B cell (primary cell): ENCODE results near the gene NPNT. TPM values are rescaled to one million over a fixed set of nuclear protein-coding genes. Genes with fewer than 3 reads are reported as not detected.

Source experiments
- ATAC-seq: fragments of 200-7000 bp; cut with Tn5 transposase; one replicate; pipeline ENCODE4 v1.10.0; 2021; ENCODE audit warnings: low read depth, mild to moderate bottlenecking, moderate number of reproducible peaks, moderate library complexity
- CTCF ChIA-PET: fragments of 350-600 bp; sonication (Branson Sonifier 250); formaldehyde crosslinking; loops from one replicate; lab custom pipeline; 2021; ENCODE audit warnings: antibody characterized with exemption, inconsistent platforms; lab: Charles Lee
- POLR2A ChIA-PET: fragments of 350-600 bp; sonication (Branson Sonifier 250); formaldehyde crosslinking; loops from one replicate; lab custom pipeline; 2021; ENCODE audit warnings: antibody characterized with exemption; lab: Charles Lee
- DNase-seq: peaks from one replicate; pipeline ENCODE4 v3.0.0; 2013
- H2AFZ ChIP-seq: 2 replicates; pipeline ENCODE4 v1.6.1; 2012; ENCODE audit warnings: mild to moderate bottlenecking, low read depth, low read length; ENCODE audit not compliant: insufficient read depth, poor library complexity, severe bottlenecking
- H3K27ac ChIP-seq, 2 donors: 1 replicate in 1 of 2; 2 replicates in 1 of 2; pipeline ENCODE4 v1.5.1; 2012 to 2013; ENCODE audit warnings: low read length in 2 of 2, mild to moderate bottlenecking in 2 of 2, moderate library complexity in 1 of 2
- H3K27me3 ChIP-seq, 4 experiments: fragments of 200-600 bp in 1 of 4; sonication (generic) in 1 of 4; replicated peaks in 1 of 4; 1 replicate in 2 of 4; 2 replicates in 2 of 4; pipeline versions ENCODE4 v1.6.1 to v1.7.0; 2013 to 2016; ENCODE audit warnings: low read length in 3 of 4, mild to moderate bottlenecking in 2 of 4, mixed read lengths in 1 of 4, moderate library complexity in 1 of 4; ENCODE audit not compliant: insufficient read depth in 4 of 4, control insufficient read depth in 3 of 4; ENCODE audit errors: control extremely low read depth in 1 of 4
- H3K36me3 ChIP-seq, 2 experiments: replicated peaks in 1 of 2; 1 replicate in 1 of 2; 2 replicates in 1 of 2; pipeline versions ENCODE4 v1.6.1 to v1.7.1; 2013; ENCODE audit warnings: low read length in 1 of 2; ENCODE audit not compliant: insufficient read depth in 2 of 2, control insufficient read depth in 1 of 2; ENCODE audit errors: control extremely low read depth in 1 of 2, extremely low read depth in 1 of 2
- H3K4me1 ChIP-seq, 2 donors: fragments of 200-600 bp in 1 of 2; sonication (generic) in 1 of 2; 1 replicate in 1 of 2; 2 replicates in 1 of 2; pipeline versions ENCODE4 v1.5.1 to v1.6.1; 2013 to 2017; ENCODE audit warnings: low read length in 2 of 2; ENCODE audit not compliant: control insufficient read depth in 2 of 2, insufficient read depth in 2 of 2
- H3K4me2 ChIP-seq: replicated peaks from 2 replicates; pipeline ENCODE3; 2012; ENCODE audit warnings: mild to moderate bottlenecking, low read depth, low read length; ENCODE audit not compliant: poor library complexity, severe bottlenecking
- H3K4me3 ChIP-seq, 5 experiments: fragments of 200-600 bp in 1 of 5; sonication (generic) in 1 of 5; 1 replicate in 3 of 5; 2 replicates in 2 of 5; pipeline versions ENCODE4 v1.5.1 to v1.7.0; 2011 to 2016; ENCODE audit warnings: low read length in 4 of 5, mild to moderate bottlenecking in 4 of 5, low read depth in 2 of 5, control low read depth in 1 of 5, moderate library complexity in 1 of 5; ENCODE audit not compliant: insufficient read depth in 1 of 5; ENCODE audit errors: control extremely low read depth in 1 of 5, extremely low read depth in 1 of 5
- H3K79me2 ChIP-seq: fragments of 200-600 bp; sonication (generic); one replicate; pipeline ENCODE4 v1.6.0; 2016; ENCODE audit warnings: low read length; ENCODE audit not compliant: control insufficient read depth, insufficient read depth
- H3K9ac ChIP-seq: fragments of 200-600 bp; sonication (generic); 2 replicates; pipeline ENCODE4 v1.6.1; 2017; ENCODE audit warnings: mild to moderate bottlenecking, low read length, moderate library complexity
- H3K9me3 ChIP-seq, 3 donors: one replicate each; pipeline versions ENCODE4 v1.6.1 to v1.7.1; 2013; ENCODE audit warnings: low read length in 2 of 3; ENCODE audit not compliant: control insufficient read depth in 2 of 3, insufficient read depth in 1 of 3; ENCODE audit errors: control extremely low read depth in 1 of 3
- H4K20me1 ChIP-seq: 2 replicates; pipeline ENCODE4 v1.6.0; 2012; ENCODE audit warnings: mild to moderate bottlenecking, low read length; ENCODE audit not compliant: insufficient read depth, control insufficient read depth, poor library complexity, severe bottlenecking
- H3K27ac Mint-ChIP-seq: one replicate; pipeline ENCODE4 v1.8.0; 2021; ENCODE audit warnings: mixed read lengths
- H3K27me3 Mint-ChIP-seq: one replicate; pipeline ENCODE4 v1.8.0; 2021; ENCODE audit warnings: mixed read lengths
- H3K4me1 Mint-ChIP-seq: one replicate; pipeline ENCODE4 v1.8.0; 2021; ENCODE audit warnings: mixed read lengths
- H3K4me3 Mint-ChIP-seq: one replicate; pipeline ENCODE4 v1.8.0; 2021; ENCODE audit warnings: mixed read lengths
- H3K9me3 Mint-ChIP-seq: one replicate; pipeline ENCODE4 v1.8.0; 2022; ENCODE audit warnings: mixed read lengths; ENCODE audit not compliant: insufficient read depth
- EZH2 ChIP-seq: IDR thresholded peaks from 2 replicates; pipeline ENCODE4 v1.6.1; 2012; ENCODE audit warnings: borderline replicate concordance, low read depth, mild to moderate bottlenecking, moderate library complexity, low read length; ENCODE audit not compliant: insufficient read depth, poor library complexity, severe bottlenecking
- WGBS: methylation state at CpG from one replicate; pipeline ENCODE4 v1.1.5; 2013; ENCODE audit warnings: missing lambda C conversion rate; ENCODE audit not compliant: insufficient coverage; 5-methylcytosine and 5-hydroxymethylcytosine counted together
- intact Hi-C: fragments of 100-400 bp; cut with micrococcal nuclease; formaldehyde crosslinking; loops from one replicate; pipeline ENCODE4 v1.10.0; 2022
- polyA plus RNA-seq: library from polyadenylated mRNA; depleted of rRNA; stranded (reverse); fragments of >200 nt; gene quantifications from 2 replicates; pipeline ENCODE4 v1.2.3, GENCODE V29; 2012
- total RNA-seq, 2 donors: library from RNA; stranded (reverse); fragments of 120-200 nt in 1 of 2; gene quantifications; 1 replicate in 1 of 2; 2 replicates in 1 of 2; pipeline versions ENCODE4 v1.2.3 to v1.2.4, GENCODE V29; 2013 to 2022
- TF ChIP-seq, protein P1 (sequence below): fragments of 200-600 bp; IDR thresholded peaks from one replicate; pipeline ENCODE4 v1.8.0; 2022; ENCODE audit warnings: antibody characterized with exemption, mild to moderate bottlenecking

Gene NPNT
- total and polyA plus RNA-seq, 2 donors (not counting 1 experiment from before 2014, with no cell fraction given) = not detected

DNA sequence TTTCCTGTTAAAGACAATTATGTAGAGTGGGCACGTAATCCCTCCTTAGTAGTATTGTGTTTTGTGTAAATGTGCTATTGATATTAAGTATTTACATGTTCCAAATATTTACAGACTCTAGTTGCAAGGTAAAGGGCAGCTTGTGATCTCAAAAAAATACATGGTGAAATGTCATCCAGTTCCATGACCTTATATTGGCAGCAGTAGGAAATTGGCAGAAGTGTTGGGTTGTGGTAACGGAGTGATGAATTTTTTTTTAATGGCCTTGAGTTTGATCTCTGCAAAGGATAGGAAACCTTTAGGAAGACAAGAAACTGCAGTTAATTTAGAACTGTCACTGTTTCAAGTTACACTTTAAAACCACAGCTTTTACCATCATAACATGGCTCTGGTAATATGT, 74.3 kb downstream of the NPNT start:
- no peak overlapping the region for H3K27ac ChIP-seq
- H3K79me2 ChIP-seq = no peaks in the 10 kb centered on the region
- TF ChIP-seq, protein P1, sequence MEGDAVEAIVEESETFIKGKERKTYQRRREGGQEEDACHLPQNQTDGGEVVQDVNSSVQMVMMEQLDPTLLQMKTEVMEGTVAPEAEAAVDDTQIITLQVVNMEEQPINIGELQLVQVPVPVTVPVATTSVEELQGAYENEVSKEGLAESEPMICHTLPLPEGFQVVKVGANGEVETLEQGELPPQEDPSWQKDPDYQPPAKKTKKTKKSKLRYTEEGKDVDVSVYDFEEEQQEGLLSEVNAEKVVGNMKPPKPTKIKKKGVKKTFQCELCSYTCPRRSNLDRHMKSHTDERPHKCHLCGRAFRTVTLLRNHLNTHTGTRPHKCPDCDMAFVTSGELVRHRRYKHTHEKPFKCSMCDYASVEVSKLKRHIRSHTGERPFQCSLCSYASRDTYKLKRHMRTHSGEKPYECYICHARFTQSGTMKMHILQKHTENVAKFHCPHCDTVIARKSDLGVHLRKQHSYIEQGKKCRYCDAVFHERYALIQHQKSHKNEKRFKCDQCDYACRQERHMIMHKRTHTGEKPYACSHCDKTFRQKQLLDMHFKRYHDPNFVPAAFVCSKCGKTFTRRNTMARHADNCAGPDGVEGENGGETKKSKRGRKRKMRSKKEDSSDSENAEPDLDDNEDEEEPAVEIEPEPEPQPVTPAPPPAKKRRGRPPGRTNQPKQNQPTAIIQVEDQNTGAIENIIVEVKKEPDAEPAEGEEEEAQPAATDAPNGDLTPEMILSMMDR = no peak
- no peak for TF ChIP-seq EZH2
- no peaks in the 10 kb centered on the region for H3K4me1 ChIP-seq
- no peak for ATAC-seq
- no peak overlapping the region for H3K9ac ChIP-seq
- H2AFZ ChIP-seq = no peak overlapping the region
- H3K27me3 ChIP-seq = no peaks in the 10 kb centered on the region
- H3K9me3 Mint-ChIP-seq = no peaks in the 10 kb centered on the region
- no peaks in the 10 kb centered on the region for H3K36me3 ChIP-seq
- H4K20me1 ChIP-seq = no peaks in the 10 kb centered on the region
- POLR2A ChIA-PET = no interaction called here
- no peak overlapping the region for H3K4me3 ChIP-seq
- no peak overlapping the region for H3K4me3 Mint-ChIP-seq
- H3K27ac Mint-ChIP-seq = no peak overlapping the region
- CTCF ChIA-PET = no interaction called here
- intact Hi-C loops = no loop called here
- DNase-seq = no peak
- H3K4me1 Mint-ChIP-seq = no peaks in the 10 kb centered on the region
- WGBS = no CpG with 5 or more reads among the region's 2 CpGs
- H3K4me2 ChIP-seq = no peak overlapping the region
- peaks cover 9% of the 10 kb centered on the region for H3K27me3 Mint-ChIP-seq
- H3K9me3 ChIP-seq = no peaks in the 10 kb centered on the region

DNA sequence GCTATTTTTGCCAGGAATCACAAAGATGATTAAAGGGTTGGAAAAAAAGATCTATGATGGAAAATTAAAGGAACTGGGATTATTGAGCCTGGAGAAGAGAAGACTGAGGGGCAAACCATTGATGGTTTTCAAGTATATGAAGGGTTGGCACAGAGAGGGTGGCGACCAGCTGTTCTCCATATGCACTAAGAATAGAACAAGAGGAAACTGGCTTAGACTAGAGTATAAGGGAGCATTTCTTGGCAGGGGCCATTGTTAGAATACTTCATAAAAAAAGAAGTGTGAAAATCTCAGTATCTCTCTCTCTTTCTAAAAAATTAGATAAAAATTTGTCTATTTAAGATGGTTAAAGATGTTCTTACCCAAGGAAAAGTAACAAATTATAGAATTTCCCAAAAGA, 75.1 kb downstream of the NPNT start:
- H3K4me3 ChIP-seq = no peak overlapping the region
- DNase-seq = no peak
- no peak overlapping the region for H2AFZ ChIP-seq
- H3K4me3 Mint-ChIP-seq = no peak overlapping the region
- no peaks in the 10 kb centered on the region for H3K9me3 ChIP-seq
- no peaks in the 10 kb centered on the region for H4K20me1 ChIP-seq
- ChIA-PET CTCF (no interaction called here), POLR2A (no interaction called here)
- no peak for TF ChIP-seq EZH2
- TF ChIP-seq, protein P1 = no peak
- H3K27ac Mint-ChIP-seq = no peak overlapping the region
- H3K9ac ChIP-seq = no peak overlapping the region
- peaks cover 9% of the 10 kb centered on the region for H3K27me3 Mint-ChIP-seq
- H3K36me3 ChIP-seq = no peaks in the 10 kb centered on the region
- no CpG with 5 or more reads among the region's 1 CpG for WGBS
- H3K27ac ChIP-seq = no peak overlapping the region
- no peaks in the 10 kb centered on the region for H3K9me3 Mint-ChIP-seq
- intact Hi-C loops = no loop called here
- no peaks in the 10 kb centered on the region for H3K27me3 ChIP-seq
- no peaks in the 10 kb centered on the region for H3K4me1 ChIP-seq
- no peak overlapping the region for H3K4me2 ChIP-seq
- H3K4me1 Mint-ChIP-seq = no peaks in the 10 kb centered on the region
- H3K79me2 ChIP-seq = no peaks in the 10 kb centered on the region
- ATAC-seq = no peak
